Skeletal muscle cell (primary cell): ENCODE data around the gene SOCS2.
"Not testable (repeated sequence)": the region's sequence is repeated elsewhere in the genome, so short reads cannot be mapped to it uniquely, and the experiment has no call there.

Source experiments
- DNase-seq: peaks from one replicate; pipeline ENCODE4 v3.0.0-alpha.2; 2010; ENCODE audit warnings: low read depth
- H3K4me3 ChIP-seq: 2 replicates; pipeline ENCODE4 v1.5.1; 2011; ENCODE audit warnings: low read depth, mild to moderate bottlenecking, control low read depth, low read length, moderate library complexity

SOCS2 gene

GRCh38 chr12:93621986-93622385 is 49.5 kb downstream of the SOCS2 start:
- DNase-seq = no peak
- H3K4me3 ChIP-seq = no peak overlapping the region

GRCh38 chr12:93622485-93622884 is 50.0 kb downstream of the SOCS2 start:
- no peak overlapping the region for H3K4me3 ChIP-seq
- DNase-seq = peak; percentile 57

- DNase-seq = peak; percentile 92
- no peak overlapping the region for H3K4me3 ChIP-seq
Observed at GRCh38 chr12:93624595-93625294, 52.3 kb downstream of the SOCS2 start.

- not testable (repeated sequence) for DNase-seq, H3K4me3 ChIP-seq
Observed at GRCh38 chr12:93625295-93625645, 52.8 kb downstream of the SOCS2 start.

GRCh38 chr12:93626160-93626559 is 53.7 kb downstream of the SOCS2 start:
- DNase-seq = no peak
- H3K4me3 ChIP-seq = no peak overlapping the region
